Thoracic aorta (tissue), 2 donors: ENCODE results near the gene TSEN54. TPM values are rescaled to one million over a fixed set of nuclear protein-coding genes. Genes with fewer than 3 reads are reported as not detected.

Experiments used
- ATAC-seq: fragments of 150-250 bp; one replicate; pipeline ENCODE4 v1.8.0; 2017; ENCODE audit warnings: low read depth; ENCODE audit not compliant: insufficient number of reproducible peaks, low FRiP score
- DNase-seq: peaks from one replicate; pipeline ENCODE4 v3.0.0-alpha.2; 2020; ENCODE audit warnings: low spot score
- H3K27ac ChIP-seq, 2 donors: fragments of 200-600 bp; sonication (generic); 1 replicate in 1 of 2; 2 replicates in 1 of 2; pipeline ENCODE4 v1.5.1; 2016; ENCODE audit warnings: mild to moderate bottlenecking in 2 of 2, moderate library complexity in 2 of 2
- H3K27me3 ChIP-seq: fragments of 200-600 bp; sonication (generic); replicated peaks from 2 replicates; pipeline ENCODE4 v1.6.0; 2016; ENCODE audit warnings: mild to moderate bottlenecking; ENCODE audit not compliant: insufficient read depth
- H3K36me3 ChIP-seq: fragments of 200-600 bp; sonication (generic); one replicate; pipeline ENCODE4 v1.5.1; 2016
- H3K4me1 ChIP-seq, 2 donors: fragments of 200-600 bp; sonication (generic); 1 replicate in 1 of 2; 2 replicates in 1 of 2; pipeline versions ENCODE4 v1.5.1 to v1.6.0; 2016; ENCODE audit warnings: low read depth in 2 of 2, mild to moderate bottlenecking in 1 of 2; ENCODE audit not compliant: control insufficient read depth in 1 of 2
- H3K4me3 ChIP-seq: fragments of 200-600 bp; sonication (generic); 2 replicates; pipeline ENCODE4 v1.5.1; 2016; ENCODE audit warnings: mild to moderate bottlenecking
- H3K9me3 ChIP-seq: fragments of 200-600 bp; sonication (generic); 2 replicates; pipeline ENCODE4 v1.5.1; 2016
- total RNA-seq, 2 donors: library from RNA; depleted of rRNA; stranded (reverse); fragments of >200 nt; gene quantifications; one replicate each; pipeline versions ENCODE4 v1.1.0 to v1.2.3, GENCODE V29; 2016
- TF ChIP-seq, protein P1 (sequence below): fragments of 200-600 bp; sonication (generic); IDR thresholded peaks from one replicate; pipeline ENCODE4 v1.5.1; 2019; ENCODE audit warnings: antibody characterized with exemption

The TSEN54 gene
- total RNA-seq, 2 donors from 2014 or later = 17.1 to 48.6 TPM

DNA sequence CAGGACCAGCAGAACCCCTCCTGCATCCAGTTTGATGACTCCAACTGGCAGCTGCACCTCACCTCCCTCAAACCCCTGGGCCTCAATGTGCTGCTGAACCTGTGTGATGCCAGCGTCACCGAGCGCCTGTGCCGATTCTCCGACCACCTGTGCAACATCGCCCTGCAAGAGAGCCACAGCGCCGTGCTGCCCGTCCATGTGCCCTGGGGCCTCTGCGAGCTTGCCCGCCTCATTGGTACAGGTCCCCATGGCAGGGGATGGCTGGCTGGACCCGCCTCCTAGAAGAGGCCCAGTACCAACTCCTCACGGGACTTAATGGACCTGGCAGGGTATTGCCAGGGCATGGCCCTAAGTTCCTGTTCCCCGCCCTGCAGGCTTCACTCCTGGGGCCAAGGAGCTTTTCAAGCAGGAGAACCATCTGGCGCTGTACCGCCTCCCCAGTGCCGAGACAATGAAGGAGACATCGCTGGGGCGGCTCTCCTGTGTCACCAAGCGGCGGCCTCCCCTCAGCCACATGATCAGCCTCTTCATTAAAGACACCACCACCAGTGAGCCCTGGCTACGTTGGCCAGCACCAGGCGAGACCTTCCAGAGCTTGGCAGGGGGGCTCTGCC lies 23.7 kb upstream of the TSEN54 start:
- DNase-seq (no peak), ATAC-seq (no peak)
- TF ChIP-seq, protein P1, sequence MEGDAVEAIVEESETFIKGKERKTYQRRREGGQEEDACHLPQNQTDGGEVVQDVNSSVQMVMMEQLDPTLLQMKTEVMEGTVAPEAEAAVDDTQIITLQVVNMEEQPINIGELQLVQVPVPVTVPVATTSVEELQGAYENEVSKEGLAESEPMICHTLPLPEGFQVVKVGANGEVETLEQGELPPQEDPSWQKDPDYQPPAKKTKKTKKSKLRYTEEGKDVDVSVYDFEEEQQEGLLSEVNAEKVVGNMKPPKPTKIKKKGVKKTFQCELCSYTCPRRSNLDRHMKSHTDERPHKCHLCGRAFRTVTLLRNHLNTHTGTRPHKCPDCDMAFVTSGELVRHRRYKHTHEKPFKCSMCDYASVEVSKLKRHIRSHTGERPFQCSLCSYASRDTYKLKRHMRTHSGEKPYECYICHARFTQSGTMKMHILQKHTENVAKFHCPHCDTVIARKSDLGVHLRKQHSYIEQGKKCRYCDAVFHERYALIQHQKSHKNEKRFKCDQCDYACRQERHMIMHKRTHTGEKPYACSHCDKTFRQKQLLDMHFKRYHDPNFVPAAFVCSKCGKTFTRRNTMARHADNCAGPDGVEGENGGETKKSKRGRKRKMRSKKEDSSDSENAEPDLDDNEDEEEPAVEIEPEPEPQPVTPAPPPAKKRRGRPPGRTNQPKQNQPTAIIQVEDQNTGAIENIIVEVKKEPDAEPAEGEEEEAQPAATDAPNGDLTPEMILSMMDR = no peak
- H3K27me3 ChIP-seq = no peaks in the 10 kb centered on the region
- H3K36me3 ChIP-seq = peaks cover 59% of the 10 kb centered on the region
- H3K27ac ChIP-seq = no peak overlapping the region
- no peak overlapping the region for H3K4me3 ChIP-seq
- H3K4me1 ChIP-seq = peaks cover 0 to 16% of the 10 kb centered on the region in 2 donors
- no peaks in the 10 kb centered on the region for H3K9me3 ChIP-seq

DNA sequence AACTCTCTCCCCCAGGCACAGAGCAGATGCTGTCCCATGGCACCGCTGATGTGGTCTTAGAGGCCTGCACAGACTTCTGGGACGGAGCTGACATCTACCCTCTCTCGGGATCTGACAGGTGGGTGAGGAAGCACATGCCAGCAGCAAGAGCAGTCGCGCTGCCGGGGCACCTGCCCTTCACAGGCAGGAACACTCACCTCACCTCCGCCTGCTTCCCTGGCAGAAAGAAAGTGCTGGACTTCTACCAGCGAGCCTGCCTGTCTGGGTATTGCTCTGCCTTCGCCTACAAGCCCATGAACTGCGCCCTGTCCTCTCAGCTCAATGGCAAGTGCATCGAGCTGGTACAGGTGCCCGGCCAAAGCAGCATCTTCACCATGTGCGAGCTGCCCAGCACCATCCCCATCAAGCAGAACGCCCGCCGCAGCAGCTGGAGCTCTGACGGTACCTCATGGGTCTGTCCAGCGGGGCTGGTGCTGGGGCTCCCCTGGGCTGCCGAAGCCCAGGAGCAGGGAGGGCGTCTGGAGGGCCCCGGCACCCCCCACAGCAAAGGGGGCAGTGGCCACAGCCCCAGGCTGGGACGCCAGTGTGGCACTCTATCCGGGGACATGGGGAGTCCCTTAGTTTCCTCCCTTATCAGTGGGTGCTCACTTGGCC lies 22.7 kb upstream of the TSEN54 start:
- no peak overlapping the region for H3K27ac ChIP-seq
- H3K36me3 ChIP-seq = peaks cover 68% of the 10 kb centered on the region
- DNase-seq (no peak), ATAC-seq (no peak)
- no peaks in the 10 kb centered on the region for H3K9me3 ChIP-seq
- H3K4me3 ChIP-seq = no peak overlapping the region
- TF ChIP-seq, protein P1 = no peak
- H3K4me1 ChIP-seq = peaks cover 0 to 11% of the 10 kb centered on the region in 2 donors
- H3K27me3 ChIP-seq = no peaks in the 10 kb centered on the region

DNA sequence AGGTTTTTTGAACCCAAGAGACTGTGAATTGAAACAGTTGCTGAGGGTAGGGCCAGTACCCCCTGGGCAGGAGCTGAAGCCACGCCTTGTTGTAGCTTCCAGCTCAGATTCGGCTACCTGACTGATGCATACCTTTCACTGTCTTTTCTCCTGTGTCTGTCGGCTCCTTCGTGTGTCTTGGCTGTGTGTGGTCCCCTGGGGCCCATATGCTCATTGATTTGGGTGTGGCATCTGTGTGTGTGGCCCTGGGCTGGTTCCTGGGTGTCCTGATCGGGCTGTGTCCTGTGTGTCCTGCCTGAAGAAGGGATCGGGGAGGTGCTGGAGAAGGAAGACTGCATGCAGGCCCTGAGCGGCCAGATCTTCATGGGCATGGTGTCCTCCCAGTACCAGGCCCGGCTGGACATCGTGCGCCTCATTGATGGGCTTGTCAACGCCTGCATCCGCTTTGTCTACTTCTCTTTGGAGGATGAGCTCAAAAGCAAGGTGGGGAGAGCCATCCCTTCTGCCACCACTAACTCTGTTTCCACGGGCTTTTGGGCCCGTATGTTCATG lies 21.9 kb upstream of the TSEN54 start:
- H3K9me3 ChIP-seq = no peaks in the 10 kb centered on the region
- H3K27me3 ChIP-seq = no peaks in the 10 kb centered on the region
- H3K36me3 ChIP-seq = peaks cover 70% of the 10 kb centered on the region
- no peak overlapping the region for H3K4me3 ChIP-seq
- peaks cover 0 to 16% of the 10 kb centered on the region in 2 donors for H3K4me1 ChIP-seq
- TF ChIP-seq, protein P1 = no peak
- no peak overlapping the region for H3K27ac ChIP-seq
- no peak for ATAC-seq
- DNase-seq = no peak

DNA sequence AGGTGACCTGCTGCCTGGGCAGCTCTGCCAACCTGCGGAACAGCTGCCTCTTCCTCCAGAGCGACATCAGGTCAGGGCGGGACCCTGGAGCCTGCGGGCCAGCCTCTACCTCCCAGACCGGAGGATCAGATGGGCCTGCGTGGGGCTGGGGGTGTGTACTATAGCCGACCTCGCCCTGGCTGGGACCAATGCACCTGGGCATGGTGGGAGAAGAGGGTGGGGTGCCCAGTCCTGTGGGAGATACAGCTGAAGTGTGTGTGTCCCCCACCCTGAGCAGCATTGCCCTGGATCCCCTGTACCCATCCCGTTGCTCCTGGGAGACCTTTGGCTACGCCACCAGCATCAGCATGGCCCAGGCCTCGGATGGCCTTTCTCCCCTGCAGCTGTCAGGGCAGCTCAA lies 20.3 kb upstream of the TSEN54 start:
- Histone ChIP-seq H3K4me1 (peaks cover 0 to 18% of the 10 kb centered on the region in 2 donors), H3K27me3 (no peaks in the 10 kb centered on the region), H3K4me3 (no peak overlapping the region), H3K27ac (no peak overlapping the region), H3K9me3 (no peaks in the 10 kb centered on the region), H3K36me3 (peaks cover 75% of the 10 kb centered on the region)
- ATAC-seq = no peak
- DNase-seq = no peak
- TF ChIP-seq, protein P1 = no peak

DNA sequence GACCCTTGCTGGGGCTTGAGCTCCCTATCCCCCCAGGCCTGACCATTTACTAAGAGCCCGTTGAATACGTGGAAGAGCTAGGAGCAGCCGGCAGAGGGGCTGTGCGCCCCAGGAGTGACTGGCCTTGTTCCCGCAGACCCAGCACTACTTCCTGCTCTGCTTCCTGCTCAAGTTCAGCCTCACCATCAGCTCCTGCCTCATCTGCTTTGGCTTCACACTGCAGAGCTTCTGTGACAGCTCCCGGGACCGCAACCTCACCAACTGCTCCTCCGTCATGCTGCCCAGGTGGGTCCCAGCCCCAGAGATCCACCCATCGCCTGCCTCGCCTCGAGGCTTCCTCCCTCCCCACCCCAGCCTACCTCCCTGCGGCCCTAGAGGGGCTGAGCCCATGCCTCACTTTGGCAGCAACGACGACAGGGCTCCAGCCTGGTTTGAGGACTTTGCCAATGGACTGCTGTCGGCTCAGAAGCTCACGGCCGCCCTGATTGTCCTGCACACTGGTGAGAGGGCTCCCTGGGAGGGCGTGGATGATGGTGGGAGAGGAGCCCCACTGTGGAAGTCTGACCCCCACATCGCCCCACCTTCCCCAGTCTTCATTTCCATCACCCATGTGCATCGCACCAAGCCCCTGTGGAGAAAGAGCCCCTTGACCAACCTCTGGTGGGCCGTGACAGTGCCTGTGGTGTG lies 18.1 kb upstream of the TSEN54 start:
- no peak for ATAC-seq
- H3K36me3 ChIP-seq = peaks cover 56% of the 10 kb centered on the region

More for the DNA sequence above, 18.1 kb upstream of the TSEN54 start:
- no peak for DNase-seq
- peaks cover 5 to 35% of the 10 kb centered on the region in 2 donors for H3K4me1 ChIP-seq
- TF ChIP-seq, protein P1 = no peak
- H3K4me3 ChIP-seq = no peak overlapping the region
- no peaks in the 10 kb centered on the region for H3K9me3 ChIP-seq
- no peak overlapping the region for H3K27ac ChIP-seq
- no peaks in the 10 kb centered on the region for H3K27me3 ChIP-seq
